ENCODE data around the gene RPS21. TPM values are rescaled to one million over a fixed set of nuclear protein-coding genes. Genes with fewer than 3 reads are reported as not detected.

RPS21 gene
- total and polyA plus RNA-seq, 2 of the 13 experiments (the other 11 are each of a cell fraction or from before 2014, with no cell fraction given) = 2,647 to 11,063 TPM

DNA sequence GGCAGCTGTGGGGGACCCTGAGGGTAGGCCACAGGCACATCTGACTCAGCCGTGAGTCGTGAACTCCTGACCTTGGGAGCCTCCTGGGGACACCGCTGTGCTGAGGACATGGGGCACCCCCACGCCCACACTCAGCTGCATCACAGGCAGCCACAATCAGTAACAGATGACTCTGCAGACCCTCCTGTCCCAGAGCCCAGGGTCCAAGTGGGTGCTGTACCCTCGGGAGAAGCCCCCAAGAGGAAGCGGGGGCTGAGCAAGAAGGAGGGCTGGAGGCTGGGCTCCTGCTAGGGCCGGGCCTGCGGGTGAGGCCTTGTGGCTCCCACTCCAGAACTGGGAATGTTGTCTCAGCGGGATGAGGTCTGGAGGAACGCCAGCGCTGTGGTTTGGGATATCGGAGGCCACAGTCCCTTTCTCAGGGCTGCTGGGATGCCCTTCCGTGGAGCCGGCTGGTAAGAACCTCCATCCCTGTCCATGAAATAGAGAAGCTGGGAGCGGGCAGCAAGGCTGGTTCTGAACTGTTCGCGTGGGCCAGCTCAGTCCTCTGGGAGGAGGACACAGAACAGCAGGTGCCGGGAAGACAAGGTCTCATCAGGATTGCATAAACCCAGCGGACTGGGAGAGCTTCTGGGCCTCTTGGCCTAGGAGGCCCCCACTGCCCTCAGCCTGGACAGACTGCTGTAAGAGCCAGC, 16.6 kb upstream of the RPS21 start (continued):
- no peak for TF ChIP-seq ZNF780A (CRISPR knock-in tag; IDR thresholded peaks at IDR 0.05)
- TF ChIP-seq ZNF776 (CRISPR knock-in tag; IDR thresholded peaks at IDR 0.05) = no peak; the same call in none of the 2 replicates
- peak; percentile 57; the same call in 1 of the 2 replicates for TF ChIP-seq POLR2G (IDR thresholded peaks at IDR 0.05; ENCODE audit: low read depth, low read length)
- TF ChIP-seq ZNF761 (CRISPR knock-in tag; conservative IDR thresholded peaks at IDR 0.05) = no peak
- no peak for TF ChIP-seq TOE1 (CRISPR knock-in tag; IDR thresholded peaks at IDR 0.05)
- TF ChIP-seq ZNF33B (CRISPR knock-in tag; IDR thresholded peaks at IDR 0.05) = no peak; the same call in 1 of the 2 replicates
- TF ChIP-seq ADNP (CRISPR knock-in tag; IDR thresholded peaks at IDR 0.05) = no peak
- no peak for TF ChIP-seq JDP2 (CRISPR knock-in tag; IDR thresholded peaks at IDR 0.05; ENCODE audit: borderline replicate concordance)
- TF ChIP-seq, protein P1, sequence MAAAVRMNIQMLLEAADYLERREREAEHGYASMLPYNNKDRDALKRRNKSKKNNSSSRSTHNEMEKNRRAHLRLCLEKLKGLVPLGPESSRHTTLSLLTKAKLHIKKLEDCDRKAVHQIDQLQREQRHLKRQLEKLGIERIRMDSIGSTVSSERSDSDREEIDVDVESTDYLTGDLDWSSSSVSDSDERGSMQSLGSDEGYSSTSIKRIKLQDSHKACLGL (CRISPR knock-in tag; IDR thresholded peaks at IDR 0.05) = no peak
- TF ChIP-seq SCMH1 (CRISPR knock-in tag; IDR thresholded peaks at IDR 0.05; ENCODE audit: borderline replicate concordance) = no peak
- no peak for TF ChIP-seq RNF2 (conservative IDR thresholded peaks at IDR 0.05; ENCODE audit: low read depth)
- TF ChIP-seq NAIF1 (CRISPR knock-in tag; IDR thresholded peaks at IDR 0.05; ENCODE audit: borderline replicate concordance) = no peak
- TF ChIP-seq, protein P2, sequence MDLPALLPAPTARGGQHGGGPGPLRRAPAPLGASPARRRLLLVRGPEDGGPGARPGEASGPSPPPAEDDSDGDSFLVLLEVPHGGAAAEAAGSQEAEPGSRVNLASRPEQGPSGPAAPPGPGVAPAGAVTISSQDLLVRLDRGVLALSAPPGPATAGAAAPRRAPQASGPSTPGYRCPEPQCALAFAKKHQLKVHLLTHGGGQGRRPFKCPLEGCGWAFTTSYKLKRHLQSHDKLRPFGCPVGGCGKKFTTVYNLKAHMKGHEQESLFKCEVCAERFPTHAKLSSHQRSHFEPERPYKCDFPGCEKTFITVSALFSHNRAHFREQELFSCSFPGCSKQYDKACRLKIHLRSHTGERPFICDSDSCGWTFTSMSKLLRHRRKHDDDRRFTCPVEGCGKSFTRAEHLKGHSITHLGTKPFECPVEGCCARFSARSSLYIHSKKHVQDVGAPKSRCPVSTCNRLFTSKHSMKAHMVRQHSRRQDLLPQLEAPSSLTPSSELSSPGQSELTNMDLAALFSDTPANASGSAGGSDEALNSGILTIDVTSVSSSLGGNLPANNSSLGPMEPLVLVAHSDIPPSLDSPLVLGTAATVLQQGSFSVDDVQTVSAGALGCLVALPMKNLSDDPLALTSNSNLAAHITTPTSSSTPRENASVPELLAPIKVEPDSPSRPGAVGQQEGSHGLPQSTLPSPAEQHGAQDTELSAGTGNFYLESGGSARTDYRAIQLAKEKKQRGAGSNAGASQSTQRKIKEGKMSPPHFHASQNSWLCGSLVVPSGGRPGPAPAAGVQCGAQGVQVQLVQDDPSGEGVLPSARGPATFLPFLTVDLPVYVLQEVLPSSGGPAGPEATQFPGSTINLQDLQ (CRISPR knock-in tag; IDR thresholded peaks at IDR 0.05) = no peak
- TF ChIP-seq, protein P3, sequence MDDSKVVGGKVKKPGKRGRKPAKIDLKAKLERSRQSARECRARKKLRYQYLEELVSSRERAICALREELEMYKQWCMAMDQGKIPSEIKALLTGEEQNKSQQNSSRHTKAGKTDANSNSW (CRISPR knock-in tag; IDR thresholded peaks at IDR 0.05; ENCODE audit: borderline replicate concordance) = 0 out of 2 replicates have a peak, but pooled peaks have one; percentile 71
- TF ChIP-seq ZNF720 (CRISPR knock-in tag; IDR thresholded peaks at IDR 0.05) = no peak
- TF ChIP-seq SAP130 (CRISPR knock-in tag; IDR thresholded peaks at IDR 0.05; ENCODE audit: low read depth) = no peak; the same call in 1 of the 2 replicates
- no peak for TF ChIP-seq YEATS2 (CRISPR knock-in tag; IDR thresholded peaks at IDR 0.05; ENCODE audit: borderline replicate concordance)
- TF ChIP-seq MED13 (CRISPR knock-in tag; IDR thresholded peaks at IDR 0.05) = no peak
- TF ChIP-seq, protein P4, sequence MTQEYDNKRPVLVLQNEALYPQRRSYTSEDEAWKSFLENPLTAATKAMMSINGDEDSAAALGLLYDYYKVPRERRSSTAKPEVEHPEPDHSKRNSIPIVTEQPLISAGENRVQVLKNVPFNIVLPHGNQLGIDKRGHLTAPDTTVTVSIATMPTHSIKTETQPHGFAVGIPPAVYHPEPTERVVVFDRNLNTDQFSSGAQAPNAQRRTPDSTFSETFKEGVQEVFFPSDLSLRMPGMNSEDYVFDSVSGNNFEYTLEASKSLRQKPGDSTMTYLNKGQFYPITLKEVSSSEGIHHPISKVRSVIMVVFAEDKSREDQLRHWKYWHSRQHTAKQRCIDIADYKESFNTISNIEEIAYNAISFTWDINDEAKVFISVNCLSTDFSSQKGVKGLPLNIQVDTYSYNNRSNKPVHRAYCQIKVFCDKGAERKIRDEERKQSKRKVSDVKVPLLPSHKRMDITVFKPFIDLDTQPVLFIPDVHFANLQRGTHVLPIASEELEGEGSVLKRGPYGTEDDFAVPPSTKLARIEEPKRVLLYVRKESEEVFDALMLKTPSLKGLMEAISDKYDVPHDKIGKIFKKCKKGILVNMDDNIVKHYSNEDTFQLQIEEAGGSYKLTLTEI (CRISPR knock-in tag; conservative IDR thresholded peaks at IDR 0.05) = no peak
- no peak for TF ChIP-seq SOX6 (IDR thresholded peaks at IDR 0.05)
- TF ChIP-seq SOX6 (CRISPR knock-in tag; IDR thresholded peaks at IDR 0.05) = no peak
- TF ChIP-seq, protein P5, sequence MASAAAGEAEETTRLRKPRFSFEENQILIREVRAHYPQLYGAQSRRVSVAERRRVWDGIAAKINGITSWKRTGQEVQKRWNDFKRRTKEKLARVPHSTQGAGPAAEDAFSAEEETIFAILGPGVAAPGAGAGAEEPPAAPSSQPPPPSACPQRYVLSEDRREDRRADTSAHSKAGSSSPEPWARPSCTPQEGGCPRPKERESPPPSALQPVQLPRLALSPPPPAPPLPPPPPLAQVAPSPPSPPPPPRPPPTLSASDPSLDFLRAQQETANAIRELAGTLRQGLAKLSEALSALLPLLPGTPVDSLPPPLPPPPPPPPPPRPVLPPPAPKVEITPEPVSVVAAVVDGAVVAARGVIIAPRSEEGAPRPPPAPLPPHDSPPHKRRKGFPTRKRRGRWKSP (CRISPR knock-in tag; IDR thresholded peaks at IDR 0.05) = no peak
- TF ChIP-seq, protein P6, sequence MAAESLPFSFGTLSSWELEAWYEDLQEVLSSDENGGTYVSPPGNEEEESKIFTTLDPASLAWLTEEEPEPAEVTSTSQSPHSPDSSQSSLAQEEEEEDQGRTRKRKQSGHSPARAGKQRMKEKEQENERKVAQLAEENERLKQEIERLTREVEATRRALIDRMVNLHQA (CRISPR knock-in tag; IDR thresholded peaks at IDR 0.05) = no peak
- no peak for TF ChIP-seq HOXA7 (CRISPR knock-in tag; IDR thresholded peaks at IDR 0.05)
- no peak; the same call in 1 of the 2 replicates for TF ChIP-seq KDM4B (CRISPR knock-in tag; IDR thresholded peaks at IDR 0.05)

All from HepG2 (cell line).